ENCODE measurements around the gene UFD1. TPM values are rescaled to one million over a fixed set of nuclear protein-coding genes. Genes with fewer than 3 reads are reported as not detected.
A peak's percentile ranks its signal among the peaks of the same experiment; 100 is the strongest.

UFD1 gene
- total and polyA plus RNA-seq, 2 of the 13 experiments (the other 11 are each of a cell fraction or from before 2014, with no cell fraction given), result 47.9 to 51.1 TPM

DNA sequence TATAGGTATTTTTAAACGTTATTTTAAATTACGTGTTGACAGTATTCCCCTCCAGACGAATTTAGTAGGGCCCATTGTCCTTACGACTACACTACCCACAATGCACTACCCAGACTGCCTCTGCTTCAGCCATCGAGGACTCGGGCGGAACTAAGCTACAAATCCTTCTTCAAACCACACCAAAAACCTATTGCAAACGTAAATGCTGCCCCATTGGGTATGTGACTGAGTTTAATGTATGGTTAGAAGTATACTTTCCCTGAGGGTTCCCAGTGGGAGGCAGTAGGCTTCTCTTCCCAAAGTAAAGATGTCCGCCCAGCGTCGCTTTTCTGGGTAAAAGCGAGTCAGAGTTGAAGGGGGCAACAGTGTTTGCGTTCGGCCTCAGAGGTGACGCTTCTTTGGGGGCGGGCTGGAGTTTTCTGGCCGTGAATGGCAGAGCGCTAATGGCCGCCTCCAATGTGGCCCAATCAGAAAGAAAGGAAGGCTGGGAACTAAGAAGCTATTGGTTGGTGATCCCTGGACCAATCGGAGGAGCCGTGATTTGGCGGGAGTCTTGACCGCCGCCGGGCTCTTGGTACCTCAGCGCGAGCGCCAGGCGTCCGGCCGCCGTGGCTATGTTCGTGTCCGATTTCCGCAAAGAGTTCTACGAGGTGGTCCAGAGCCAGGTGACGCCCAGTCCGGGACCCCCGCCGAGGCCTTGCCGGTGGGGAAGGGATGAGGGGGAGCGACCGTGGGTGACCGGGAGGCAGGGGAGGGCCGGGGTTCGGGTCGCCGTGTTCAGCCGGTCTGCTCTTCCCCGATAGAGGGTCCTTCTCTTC lies 571 bp upstream of the UFD1 start, which contains the start of gene CDC45 (continued):
- no peak for TF ChIP-seq AKNA (CRISPR knock-in tag; IDR thresholded peaks at IDR 0.05; ENCODE audit: borderline replicate concordance)
- no peak for TF ChIP-seq NFE2L1 (CRISPR knock-in tag; IDR thresholded peaks at IDR 0.05; ENCODE audit: borderline replicate concordance)
- no peak for TF ChIP-seq BRCA1 (CRISPR knock-in tag; IDR thresholded peaks at IDR 0.05)
- no peak; the same call in 1 of the 2 replicates for TF ChIP-seq ZNF430 (CRISPR knock-in tag; IDR thresholded peaks at IDR 0.05)
- no peak for TF ChIP-seq STAT5B (CRISPR knock-in tag; IDR thresholded peaks at IDR 0.05)
- 0 out of 2 replicates have a peak, but pooled peaks have one; percentile 22 for TF ChIP-seq SNAPC2 (CRISPR knock-in tag; IDR thresholded peaks at IDR 0.05)
- TF ChIP-seq NFYC (CRISPR knock-in tag; IDR thresholded peaks at IDR 0.05), result peak; percentile 88
- no peak for TF ChIP-seq THYN1 (CRISPR knock-in tag; IDR thresholded peaks at IDR 0.05; ENCODE audit: borderline replicate concordance, low read depth)
- TF ChIP-seq TEAD2 (CRISPR knock-in tag; IDR thresholded peaks at IDR 0.05), result no peak
- no peak for TF ChIP-seq SMARCE1 (IDR thresholded peaks at IDR 0.05; ENCODE audit: borderline replicate concordance)
- peak; percentile 71; the same call in 1 of the 2 replicates for TF ChIP-seq YEATS2 (CRISPR knock-in tag; IDR thresholded peaks at IDR 0.05; ENCODE audit: borderline replicate concordance)
- TF ChIP-seq ZFP82 (CRISPR knock-in tag; IDR thresholded peaks at IDR 0.05; ENCODE audit: borderline replicate concordance), result no peak
- TF ChIP-seq ZSCAN12 (CRISPR knock-in tag; IDR thresholded peaks at IDR 0.05), result no peak
- TF ChIP-seq, protein P1, sequence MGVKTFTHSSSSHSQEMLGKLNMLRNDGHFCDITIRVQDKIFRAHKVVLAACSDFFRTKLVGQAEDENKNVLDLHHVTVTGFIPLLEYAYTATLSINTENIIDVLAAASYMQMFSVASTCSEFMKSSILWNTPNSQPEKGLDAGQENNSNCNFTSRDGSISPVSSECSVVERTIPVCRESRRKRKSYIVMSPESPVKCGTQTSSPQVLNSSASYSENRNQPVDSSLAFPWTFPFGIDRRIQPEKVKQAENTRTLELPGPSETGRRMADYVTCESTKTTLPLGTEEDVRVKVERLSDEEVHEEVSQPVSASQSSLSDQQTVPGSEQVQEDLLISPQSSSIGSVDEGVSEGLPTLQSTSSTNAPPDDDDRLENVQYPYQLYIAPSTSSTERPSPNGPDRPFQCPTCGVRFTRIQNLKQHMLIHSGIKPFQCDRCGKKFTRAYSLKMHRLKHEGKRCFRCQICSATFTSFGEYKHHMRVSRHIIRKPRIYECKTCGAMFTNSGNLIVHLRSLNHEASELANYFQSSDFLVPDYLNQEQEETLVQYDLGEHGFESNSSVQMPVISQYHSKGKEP (CRISPR knock-in tag; IDR thresholded peaks at IDR 0.05), result no peak
- TF ChIP-seq RFXAP (CRISPR knock-in tag; IDR thresholded peaks at IDR 0.05; ENCODE audit: borderline replicate concordance), result peak; percentile 66
- TF ChIP-seq ZNF276 (CRISPR knock-in tag; IDR thresholded peaks at IDR 0.05; ENCODE audit: low read depth), result no peak
- peak; percentile 99 for TF ChIP-seq SAP130 (CRISPR knock-in tag; IDR thresholded peaks at IDR 0.05; ENCODE audit: low read depth)
- TF ChIP-seq ZFX (CRISPR knock-in tag; IDR thresholded peaks at IDR 0.05; ENCODE audit: low read depth), result peak; percentile 27; the same call in 1 of the 2 replicates
- TF ChIP-seq NCOA2 (CRISPR knock-in tag; IDR thresholded peaks at IDR 0.05), result no peak
- TF ChIP-seq CHD2 (IDR thresholded peaks at IDR 0.05; ENCODE audit: low read depth, low read length), result 0 out of 2 replicates have a peak, but pooled peaks have one; percentile 43
- TF ChIP-seq IRX3 (CRISPR knock-in tag; IDR thresholded peaks at IDR 0.05; ENCODE audit: borderline replicate concordance, low read depth), result no peak
- TF ChIP-seq, protein P2, sequence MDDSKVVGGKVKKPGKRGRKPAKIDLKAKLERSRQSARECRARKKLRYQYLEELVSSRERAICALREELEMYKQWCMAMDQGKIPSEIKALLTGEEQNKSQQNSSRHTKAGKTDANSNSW (CRISPR knock-in tag; IDR thresholded peaks at IDR 0.05; ENCODE audit: borderline replicate concordance), result no peak

All from HepG2 (cell line).